Natural killer cell treated with Interleukin-12 subunit alpha and Interleukin-12 subunit beta and Interleukin-15 and Interleukin-18, amount 100 ng/mL, for 72 hours (primary cell): Measurements from ENCODE around the gene EML4. TPM values are rescaled to one million over a fixed set of nuclear protein-coding genes. Genes with fewer than 3 reads are reported as not detected.
"Not testable (repeated sequence)": the region's sequence is repeated elsewhere in the genome, so short reads cannot be mapped to it uniquely, and the experiment has no call there.

Experiments
- ATAC-seq, 2 donors: fragments of 150-1000 bp; cut with Tn5 transposase in 1 of 2; sonication (Bioruptor Pico), chemical (Tn5 transposase) in 1 of 2; 2 replicates each; pipeline ENCODE4 v1.10.0; 2021
- DNase-seq: peaks from one replicate; pipeline ENCODE4 v3.0.0; 2022; ENCODE audit warnings: low spot score
- H3K27ac Mint-ChIP-seq, 2 donors: 1 replicate in 1 of 2; 2 replicates in 1 of 2; pipeline ENCODE4 v1.8.0; 2022; ENCODE audit warnings: mixed read lengths in 2 of 2, mild to moderate bottlenecking in 1 of 2, moderate library complexity in 1 of 2
- H3K27me3 Mint-ChIP-seq, 2 donors: 1 replicate in 1 of 2; 2 replicates in 1 of 2; pipeline ENCODE4 v1.8.0; 2022; ENCODE audit warnings: mixed read lengths in 2 of 2
- H3K36me3 Mint-ChIP-seq: one replicate; pipeline ENCODE4 v1.8.0; 2022; ENCODE audit warnings: mixed read lengths
- H3K4me1 Mint-ChIP-seq, 2 donors: 1 replicate in 1 of 2; 2 replicates in 1 of 2; pipeline ENCODE4 v1.8.0; 2022; ENCODE audit warnings: low read depth in 2 of 2, mixed read lengths in 2 of 2, mild to moderate bottlenecking in 1 of 2
- H3K4me3 Mint-ChIP-seq: one replicate; pipeline ENCODE4 v1.8.0; 2022; ENCODE audit warnings: mixed read lengths
- H3K9me3 Mint-ChIP-seq: 2 replicates; pipeline ENCODE4 v1.8.0; 2022; ENCODE audit warnings: mixed read lengths
- total RNA-seq, 2 donors: library from RNA; stranded (reverse); gene quantifications; one replicate each; pipeline ENCODE4 v1.2.3, GENCODE V29; 2022

The EML4 gene
- total RNA-seq, 2 donors from 2014 or later: 73.4 to 140 TPM

- ATAC-seq: no peak
- peaks cover 16 to 20% of the 10 kb centered on the region in 2 donors for H3K4me1 Mint-ChIP-seq
- no peak overlapping the region for H3K4me3 Mint-ChIP-seq
- no peak overlapping the region for H3K27ac Mint-ChIP-seq
- DNase-seq: no peak
- H3K36me3 Mint-ChIP-seq: peaks cover 4% of the 10 kb centered on the region
- H3K9me3 Mint-ChIP-seq: no peaks in the 10 kb centered on the region
- H3K27me3 Mint-ChIP-seq: no peaks in the 10 kb centered on the region
These were observed 195.5 kb downstream of the EML4 start for GRCh38 chr2:42364658-42365057.

DNA sequence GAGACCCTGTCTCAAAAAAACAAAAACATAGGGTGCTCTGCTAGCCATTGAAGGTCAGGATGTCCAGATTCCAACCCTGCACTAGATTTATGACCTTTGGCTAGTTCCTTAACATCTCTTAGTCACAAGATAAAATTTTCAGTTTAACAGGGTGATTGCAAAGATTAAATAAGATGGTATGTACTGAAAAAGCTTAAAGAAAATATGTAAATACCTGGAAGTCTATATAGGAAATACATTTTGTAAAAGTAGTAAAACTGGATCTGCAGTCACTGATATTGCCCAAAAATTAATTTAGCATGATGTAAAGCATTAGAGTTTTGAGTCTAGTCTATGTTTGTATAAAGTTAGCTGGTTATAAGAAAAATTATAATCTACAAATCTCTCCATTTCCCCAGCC is 197.3 kb downstream of the EML4 start:
- Mint-ChIP-seq H3K27me3 (no peaks in the 10 kb centered on the region), H3K9me3 (no peaks in the 10 kb centered on the region), H3K4me3 (no peak overlapping the region), H3K27ac (no peak overlapping the region), H3K36me3 (no peaks in the 10 kb centered on the region), H3K4me1 (peaks cover 7 to 8% of the 10 kb centered on the region in 2 donors)
- no peak for ATAC-seq
- DNase-seq: no peak

DNA sequence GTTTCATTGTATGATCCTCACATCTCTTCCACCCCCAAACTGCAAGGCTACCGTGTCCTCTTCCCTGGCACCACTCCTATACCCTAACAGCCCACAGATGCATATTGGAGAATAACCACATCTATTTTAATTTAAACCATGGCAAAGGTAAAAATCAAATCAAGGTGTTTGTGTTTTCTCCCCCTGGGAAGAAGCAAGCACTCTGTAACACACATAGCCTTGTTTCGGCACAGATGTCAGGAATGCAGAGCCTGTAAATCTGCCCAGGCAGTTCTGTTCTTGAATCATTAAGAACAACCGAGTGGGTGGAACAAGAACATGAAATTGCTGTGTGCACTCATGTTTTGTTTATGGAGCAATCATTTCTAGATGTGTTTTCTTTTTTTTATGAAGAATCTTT is 198.7 kb downstream of the EML4 start:
- Mint-ChIP-seq H3K9me3 (no peaks in the 10 kb centered on the region), H3K4me1 (no peaks in the 10 kb centered on the region), H3K36me3 (no peaks in the 10 kb centered on the region), H3K27ac (no peak overlapping the region), H3K27me3 (no peaks in the 10 kb centered on the region), H3K4me3 (no peak overlapping the region)
- no peak for DNase-seq
- peak in 1 of 2 donors; percentile 41 for ATAC-seq

GRCh38 chr2:42368817-42369531 is 199.8 kb downstream of the EML4 start:
- no peaks in the 10 kb centered on the region for H3K9me3 Mint-ChIP-seq
- no peaks in the 10 kb centered on the region for H3K27me3 Mint-ChIP-seq
- H3K4me3 Mint-ChIP-seq: no peak overlapping the region
- no peak for ATAC-seq
- no peak overlapping the region for H3K27ac Mint-ChIP-seq
- H3K4me1 Mint-ChIP-seq: no peaks in the 10 kb centered on the region
- DNase-seq: no peak
- no peaks in the 10 kb centered on the region for H3K36me3 Mint-ChIP-seq

DNA sequence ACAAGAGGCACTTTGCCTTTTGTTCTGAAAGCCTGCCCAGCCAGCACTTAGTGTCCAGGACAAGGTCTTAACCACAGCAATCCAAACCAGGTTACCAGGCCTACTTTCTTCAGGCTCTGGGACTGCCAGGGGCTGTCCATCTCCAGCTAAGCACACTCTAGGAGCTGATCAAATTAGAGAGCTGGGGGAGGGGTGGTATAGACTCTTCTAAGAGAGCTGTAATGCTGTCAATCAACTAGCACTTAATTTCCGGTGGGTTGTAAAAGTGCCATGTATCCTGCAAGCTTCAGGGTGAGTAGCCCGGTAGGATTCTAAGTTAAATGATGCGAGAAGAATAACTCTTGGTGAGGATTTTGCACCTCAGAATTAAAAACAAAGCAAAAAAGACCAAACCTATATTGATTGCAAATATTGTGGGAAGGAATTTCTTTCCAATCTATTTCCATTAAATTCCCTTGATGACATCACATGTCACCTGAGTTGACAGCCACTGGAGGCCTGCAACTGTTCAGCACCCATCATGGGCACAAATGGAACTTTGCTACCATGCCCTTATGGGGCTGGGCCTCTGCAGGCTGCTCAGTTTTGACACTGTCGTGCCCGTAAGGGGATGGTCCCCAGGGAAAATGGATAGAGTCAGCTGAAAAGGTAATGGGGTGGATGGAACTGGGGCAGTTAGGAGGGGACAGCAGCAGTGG is 200.5 kb downstream of the EML4 start:
- H3K27ac Mint-ChIP-seq: no peak overlapping the region
- no peaks in the 10 kb centered on the region for H3K36me3 Mint-ChIP-seq
- H3K4me3 Mint-ChIP-seq: no peak overlapping the region
- ATAC-seq: no peak
- H3K9me3 Mint-ChIP-seq: no peaks in the 10 kb centered on the region
- no peaks in the 10 kb centered on the region for H3K27me3 Mint-ChIP-seq
- no peaks in the 10 kb centered on the region for H3K4me1 Mint-ChIP-seq
- DNase-seq: no peak

DNA sequence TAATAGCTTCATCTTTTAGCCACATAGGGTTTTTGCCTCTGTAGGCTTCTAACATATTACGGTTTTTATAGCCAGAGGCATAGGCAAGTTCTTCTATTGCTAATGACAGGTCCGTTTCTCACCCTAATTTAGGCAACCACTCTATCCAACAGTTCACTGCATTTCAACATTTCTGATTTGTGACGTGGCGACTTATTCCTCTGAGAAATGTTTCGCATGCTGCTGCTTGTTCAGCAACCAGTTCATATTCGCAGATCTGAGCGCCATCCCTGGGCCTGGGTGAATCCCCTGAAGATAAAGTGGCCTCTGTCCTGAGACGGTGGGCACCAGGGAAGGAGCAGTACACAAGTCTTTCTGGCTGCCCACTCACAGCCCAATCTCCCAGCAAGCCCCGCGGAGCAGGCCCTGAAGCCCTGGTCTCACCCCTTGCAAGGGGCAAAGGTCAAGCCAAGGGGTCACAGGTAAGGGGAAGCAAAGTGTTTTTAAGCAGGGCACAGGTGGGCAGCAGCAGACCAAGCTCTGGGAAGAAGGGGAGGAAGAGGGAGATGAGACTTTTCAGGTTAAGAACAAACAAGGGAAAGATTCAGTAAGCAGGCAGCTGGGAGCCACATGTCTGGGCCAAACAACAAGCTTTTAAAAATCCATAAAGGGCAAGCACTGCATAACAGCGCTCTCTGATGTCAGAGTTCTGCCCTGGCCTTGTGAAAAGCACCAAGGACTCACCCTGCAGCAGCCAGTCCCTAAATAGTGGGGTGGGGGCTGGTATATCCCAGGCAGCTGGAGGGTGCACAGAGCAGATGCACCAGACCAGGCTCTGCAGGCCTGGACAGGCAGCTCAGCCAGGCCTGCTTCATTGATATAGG is 202.7 kb downstream of the EML4 start:
- Mint-ChIP-seq H3K4me1 (no peaks in the 10 kb centered on the region), H3K4me3 (no peak overlapping the region), H3K27me3 (peaks cover 0 to 9% of the 10 kb centered on the region in 2 donors), H3K9me3 (no peaks in the 10 kb centered on the region), H3K27ac (peak overlapping the region in 1 of 2 donors; percentile 15), H3K36me3 (no peaks in the 10 kb centered on the region)
- ATAC-seq (no peak), DNase-seq (no peak)

GRCh38 chr2:42372474-42373200 is 203.5 kb downstream of the EML4 start:
- Mint-ChIP-seq H3K36me3 (no peaks in the 10 kb centered on the region), H3K9me3 (no peaks in the 10 kb centered on the region), H3K4me1 (no peaks in the 10 kb centered on the region), H3K27ac (no peak overlapping the region), H3K4me3 (no peak overlapping the region), H3K27me3 (peaks cover 0 to 9% of the 10 kb centered on the region in 2 donors)
- DNase-seq (no peak), ATAC-seq (no peak)

DNA sequence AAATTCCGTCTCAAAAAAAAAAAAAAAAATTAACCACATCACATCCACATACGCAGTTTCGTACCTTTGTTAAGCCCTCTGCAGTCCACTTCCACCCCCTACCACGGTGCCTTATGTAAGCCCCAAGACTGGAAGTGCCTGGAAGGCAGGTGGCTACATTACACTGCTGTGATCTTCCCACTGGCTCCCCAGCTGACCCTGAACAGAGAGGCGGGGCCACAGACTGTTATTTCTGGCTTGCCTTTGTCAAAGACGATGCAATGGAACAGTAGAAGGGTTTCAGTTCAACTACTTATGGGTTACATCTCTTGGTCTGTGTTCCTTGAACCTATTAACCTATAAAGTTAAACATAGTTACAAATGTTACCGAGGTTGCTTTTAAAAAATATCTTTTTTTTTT is 207.6 kb downstream of the EML4 start:
- Mint-ChIP-seq H3K27ac (no peak overlapping the region), H3K27me3 (peaks cover 4 to 9% of the 10 kb centered on the region in 2 donors)
- ATAC-seq: no peak

GRCh38 chr2:42378415-42378814 is 209.3 kb downstream of the EML4 start:
- Mint-ChIP-seq H3K9me3 (no peaks in the 10 kb centered on the region), H3K4me1 (no peaks in the 10 kb centered on the region), H3K36me3 (no peaks in the 10 kb centered on the region), H3K27me3 (peaks cover 6 to 9% of the 10 kb centered on the region in 2 donors), H3K4me3 (no peak overlapping the region), H3K27ac (no peak overlapping the region)
- no peak for ATAC-seq
- DNase-seq: no peak

More for the DNA sequence above, 207.6 kb downstream of the EML4 start:
- Mint-ChIP-seq H3K36me3 (no peaks in the 10 kb centered on the region), H3K4me1 (no peaks in the 10 kb centered on the region), H3K4me3 (no peak overlapping the region), H3K9me3 (no peaks in the 10 kb centered on the region)
- DNase-seq: no peak

DNA sequence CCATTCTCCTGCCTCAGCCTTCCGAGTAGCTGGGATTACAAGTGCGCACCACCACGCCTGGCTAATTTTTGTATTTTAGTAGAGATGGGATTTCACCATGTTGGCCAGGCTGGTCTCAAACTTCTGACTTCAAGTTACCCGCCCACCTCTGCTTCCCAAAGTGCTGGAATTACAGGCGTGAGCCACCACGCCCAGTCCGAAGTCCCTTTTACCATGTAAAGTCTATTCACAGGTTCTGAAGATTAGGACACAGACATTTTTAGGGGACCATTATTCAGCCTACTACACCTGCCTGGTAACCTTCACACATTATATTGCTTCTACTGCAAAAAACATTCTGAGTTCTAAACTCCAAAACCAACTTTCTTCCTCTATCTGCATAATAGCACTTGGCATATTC is 210.9 kb downstream of the EML4 start:
- ATAC-seq, H3K27ac Mint-ChIP-seq, H3K4me3 Mint-ChIP-seq, H3K27me3 Mint-ChIP-seq, DNase-seq, H3K36me3 Mint-ChIP-seq, H3K4me1 Mint-ChIP-seq, H3K9me3 Mint-ChIP-seq: not testable (repeated sequence)

DNA sequence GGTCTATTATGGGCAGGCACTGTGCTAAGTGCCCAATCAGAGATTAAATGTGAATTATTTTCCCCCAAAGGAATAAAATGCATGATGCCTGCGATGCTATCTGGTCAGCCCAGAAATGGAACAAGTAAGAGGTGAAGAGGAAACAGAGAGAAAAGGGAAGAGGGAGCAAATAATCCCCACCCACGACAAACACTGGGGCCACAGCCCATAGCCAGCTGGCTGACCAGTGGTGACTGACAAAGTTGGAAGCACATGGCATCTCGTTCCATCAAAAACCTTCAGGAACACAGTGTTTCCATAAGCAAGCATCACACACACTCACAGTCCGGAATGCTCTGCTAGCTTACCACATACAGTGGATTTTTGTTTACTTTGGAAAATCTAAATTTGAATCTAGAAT is 213.0 kb downstream of the EML4 start:
- Mint-ChIP-seq H3K27ac (no peak overlapping the region), H3K4me3 (no peak overlapping the region), H3K27me3 (peaks cover 0 to 6% of the 10 kb centered on the region in 2 donors), H3K36me3 (no peaks in the 10 kb centered on the region), H3K4me1 (no peaks in the 10 kb centered on the region), H3K9me3 (no peaks in the 10 kb centered on the region)
- no peak for DNase-seq
- no peak for ATAC-seq
